GM21723 (cell line): ENCODE measurements around the gene HPCAL1.

Experiments used
- ATAC-seq: cut with Tn5 transposase; IDR thresholded peaks from one replicate; pipeline ENCODE4 v1.9.1; 2021; ENCODE audit warnings: mild to moderate bottlenecking, moderate library complexity; ENCODE audit not compliant: unreplicated experiment

Gene HPCAL1

DNA sequence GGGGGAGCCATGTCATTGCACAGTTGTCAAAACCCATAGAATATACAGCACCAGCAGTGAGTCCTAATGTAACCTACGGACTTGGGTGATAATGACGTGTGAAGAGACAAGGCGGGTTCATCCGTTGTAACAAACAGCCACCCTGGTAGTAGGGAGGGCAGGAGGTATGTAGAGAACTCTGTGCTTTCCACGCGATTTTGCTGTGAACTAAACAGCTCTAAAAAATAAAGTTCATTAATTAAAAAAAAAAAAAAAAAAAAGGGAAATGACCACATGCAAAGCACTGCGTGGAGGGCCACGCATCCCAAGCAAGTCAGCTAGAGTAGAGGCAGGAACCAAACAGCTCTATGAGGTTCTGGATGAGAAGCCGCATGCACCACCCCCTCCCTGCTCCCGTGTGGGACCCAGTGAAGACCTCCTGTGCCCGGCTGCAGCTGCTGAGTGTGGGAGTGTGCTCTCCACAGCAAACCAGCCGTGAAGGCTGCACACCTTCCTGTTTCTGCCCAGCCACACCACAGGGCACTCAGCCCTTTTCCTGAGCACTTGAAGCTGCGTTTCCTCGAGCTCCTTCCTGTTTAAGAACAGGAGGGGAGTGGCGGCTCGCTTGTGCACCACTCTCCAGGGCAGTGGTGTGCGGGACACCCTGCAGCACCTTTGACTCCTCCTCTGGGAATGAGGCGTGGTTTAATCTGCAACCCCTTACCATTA, 79.8 kb downstream of the HPCAL1 start:
- peak; percentile 66 for ATAC-seq

- no peak for ATAC-seq
Observed at GRCh38 chr2:10383960-10384734, 81.4 kb downstream of the HPCAL1 start.

- ATAC-seq = no peak
Observed at GRCh38 chr2:10385501-10385900, 82.8 kb downstream of the HPCAL1 start.

GRCh38 chr2:10385933-10386773, 83.4 kb downstream of the HPCAL1 start:
- ATAC-seq = no peak

GRCh38 chr2:10387033-10387432, 84.3 kb downstream of the HPCAL1 start:
- ATAC-seq = no peak

- ATAC-seq = no peak
Observed at GRCh38 chr2:10388954-10389560, 86.4 kb downstream of the HPCAL1 start.

DNA sequence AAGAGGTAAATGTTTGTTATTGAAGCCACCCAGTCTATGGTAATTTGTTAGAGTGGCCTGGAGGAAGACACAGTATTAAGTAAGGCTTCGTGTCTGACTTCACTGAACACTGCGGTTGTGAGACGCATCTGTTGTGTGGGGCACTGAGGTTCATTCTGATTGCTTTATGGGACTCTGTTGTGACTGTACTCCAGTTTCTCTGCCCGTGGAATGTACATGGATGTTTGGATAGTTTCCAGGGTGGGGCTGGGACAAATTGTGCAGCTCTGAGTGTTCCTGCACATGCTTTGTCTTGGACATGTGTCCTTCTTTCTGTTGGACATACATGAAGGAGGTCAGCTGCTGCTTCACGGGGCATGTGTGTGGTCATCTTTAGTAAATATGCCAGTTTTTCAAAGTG, 86.9 kb downstream of the HPCAL1 start:
- ATAC-seq = no peak

- no peak for ATAC-seq
Observed at GRCh38 chr2:10390369-10390801, 87.7 kb downstream of the HPCAL1 start.

DNA sequence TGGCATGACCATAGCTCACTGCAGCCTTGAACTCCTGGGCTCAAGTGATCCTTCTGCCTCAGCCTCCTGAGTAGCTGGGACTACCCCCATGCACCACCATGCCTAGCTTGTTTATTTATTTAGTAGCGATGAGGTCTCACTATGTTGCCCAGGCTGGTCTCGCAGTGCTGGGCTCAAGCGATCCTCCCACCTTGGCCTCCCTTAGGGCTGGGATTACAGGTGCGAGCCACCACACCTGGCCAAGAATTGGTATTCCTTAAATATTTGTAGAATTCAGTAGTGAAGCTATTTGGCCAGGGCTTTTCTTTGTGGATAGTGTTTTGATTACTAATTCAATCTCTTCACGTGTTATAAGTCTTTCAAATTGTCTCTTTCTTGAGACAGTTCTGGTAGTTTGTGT, 89.4 kb downstream of the HPCAL1 start:
- no peak for ATAC-seq

DNA sequence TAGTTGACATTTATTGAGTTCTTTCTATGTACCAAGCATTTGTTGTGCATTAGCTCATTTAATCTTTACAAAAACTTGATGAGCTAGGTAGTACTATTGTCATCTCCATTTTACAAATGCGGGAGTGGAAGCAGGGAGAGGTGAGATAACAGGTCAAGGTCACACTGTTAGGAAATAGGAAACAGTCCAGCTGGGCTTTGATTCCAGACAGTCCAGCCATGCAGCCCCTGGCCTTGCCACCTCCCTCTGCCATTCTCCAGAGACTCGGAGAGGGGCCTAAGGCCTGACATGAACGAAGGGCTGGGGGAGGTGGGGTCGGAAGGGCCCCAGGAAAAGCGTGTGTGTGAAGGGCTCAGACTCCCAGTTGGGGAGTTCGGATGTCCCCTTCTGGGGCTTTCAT, 89.8 kb downstream of the HPCAL1 start:
- ATAC-seq = no peak

- no peak for ATAC-seq
Observed at GRCh38 chr2:10392951-10393639, 90.4 kb downstream of the HPCAL1 start.

GRCh38 chr2:10393640-10393982, 90.9 kb downstream of the HPCAL1 start:
- ATAC-seq = no peak

GRCh38 chr2:10395893-10396292, 93.2 kb downstream of the HPCAL1 start:
- no peak for ATAC-seq

- no peak for ATAC-seq
Observed at GRCh38 chr2:10396464-10396863, 93.8 kb downstream of the HPCAL1 start.

- no peak for ATAC-seq
Observed at GRCh38 chr2:10397297-10397875, 94.7 kb downstream of the HPCAL1 start.

DNA sequence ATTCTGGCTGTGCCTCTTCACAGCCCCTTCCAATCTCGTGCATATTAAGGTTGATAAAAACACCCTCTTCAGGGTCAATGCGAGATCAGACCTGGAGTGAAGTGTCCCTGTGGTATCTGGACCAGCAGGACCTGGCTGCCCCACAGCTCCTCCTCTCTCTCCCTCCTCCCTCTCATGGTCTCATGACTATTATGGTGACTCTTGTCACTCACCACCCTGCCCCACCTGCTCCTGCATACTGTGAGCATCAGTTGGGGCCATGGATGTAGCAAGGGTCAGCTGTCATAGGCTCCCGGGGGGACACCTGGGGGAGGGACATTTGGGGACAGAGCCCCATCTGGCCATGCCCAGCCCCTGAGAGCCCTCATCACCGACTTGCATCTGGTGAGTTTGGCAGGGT, 95.2 kb downstream of the HPCAL1 start:
- no peak for ATAC-seq

GRCh38 chr2:10398496-10398895, 95.8 kb downstream of the HPCAL1 start:
- ATAC-seq = no peak

GRCh38 chr2:10399358-10399757, 96.7 kb downstream of the HPCAL1 start:
- no peak for ATAC-seq

DNA sequence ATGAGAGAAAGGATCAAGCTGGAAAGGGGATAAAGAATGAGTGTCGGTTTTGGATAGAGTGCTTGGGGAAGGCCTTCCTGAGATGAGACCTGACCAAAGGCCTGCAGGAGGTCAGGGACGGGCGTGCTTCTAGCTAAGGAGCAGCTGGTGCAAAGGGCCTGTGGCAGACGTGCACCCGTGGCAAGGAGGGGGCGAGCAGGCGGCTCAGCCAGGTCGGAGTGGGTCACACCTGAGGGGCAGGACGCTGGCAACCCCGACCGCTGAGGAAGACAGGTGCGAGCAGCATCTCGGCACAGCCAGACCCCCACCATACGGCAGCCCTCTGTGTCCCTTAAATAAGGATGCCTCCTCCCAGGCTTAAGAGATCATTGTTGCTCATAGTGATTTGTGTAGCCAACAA, 97.3 kb downstream of the HPCAL1 start:
- no peak for ATAC-seq

GRCh38 chr2:10400568-10400977, 97.9 kb downstream of the HPCAL1 start:
- peak; percentile 55 for ATAC-seq
